Uterus (tissue), 2 donors: ENCODE results near the gene NRXN3.

ENCODE experiments used
- POLR2A ChIP-seq, 2 donors: fragments of 450-650 bp; IDR thresholded peaks; one replicate each; pipeline ENCODE4 v1.6.1; 2016; ENCODE audit warnings: antibody characterized with exemption in 2 of 2, mild to moderate bottlenecking in 1 of 2, moderate library complexity in 1 of 2
- TF ChIP-seq, protein P1 (sequence below), 4 experiments: fragments of 200-600 bp in 2 of 4; fragments of 450-650 bp in 2 of 4; sonication (generic) in 2 of 4; IDR thresholded peaks; one replicate each; pipeline ENCODE4 v1.5.1; 2016 to 2019; ENCODE audit warnings: antibody characterized with exemption in 4 of 4, mild to moderate bottlenecking in 2 of 4, moderate library complexity in 1 of 4

DNA sequence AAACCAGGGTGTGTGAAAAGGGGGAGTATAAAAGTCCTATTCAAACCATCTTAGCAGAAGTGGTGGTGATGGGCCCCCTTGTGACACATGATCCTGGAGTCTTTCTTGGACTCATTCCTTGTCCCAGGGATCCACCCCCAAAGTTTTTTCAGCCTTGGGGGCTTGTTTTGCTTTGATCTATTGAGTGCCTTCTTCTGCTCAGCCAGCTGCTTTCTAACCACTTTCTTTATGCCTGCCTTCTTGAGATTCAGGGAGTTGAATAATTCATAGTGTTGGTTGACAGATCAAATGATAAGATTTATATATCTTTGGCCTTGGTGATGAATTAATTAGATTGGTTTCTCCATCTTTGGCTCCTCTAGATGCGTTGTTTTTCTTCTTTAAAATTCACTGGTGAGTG, 1114.4 kb downstream of the NRXN3 start:
- TF ChIP-seq, protein P1, sequence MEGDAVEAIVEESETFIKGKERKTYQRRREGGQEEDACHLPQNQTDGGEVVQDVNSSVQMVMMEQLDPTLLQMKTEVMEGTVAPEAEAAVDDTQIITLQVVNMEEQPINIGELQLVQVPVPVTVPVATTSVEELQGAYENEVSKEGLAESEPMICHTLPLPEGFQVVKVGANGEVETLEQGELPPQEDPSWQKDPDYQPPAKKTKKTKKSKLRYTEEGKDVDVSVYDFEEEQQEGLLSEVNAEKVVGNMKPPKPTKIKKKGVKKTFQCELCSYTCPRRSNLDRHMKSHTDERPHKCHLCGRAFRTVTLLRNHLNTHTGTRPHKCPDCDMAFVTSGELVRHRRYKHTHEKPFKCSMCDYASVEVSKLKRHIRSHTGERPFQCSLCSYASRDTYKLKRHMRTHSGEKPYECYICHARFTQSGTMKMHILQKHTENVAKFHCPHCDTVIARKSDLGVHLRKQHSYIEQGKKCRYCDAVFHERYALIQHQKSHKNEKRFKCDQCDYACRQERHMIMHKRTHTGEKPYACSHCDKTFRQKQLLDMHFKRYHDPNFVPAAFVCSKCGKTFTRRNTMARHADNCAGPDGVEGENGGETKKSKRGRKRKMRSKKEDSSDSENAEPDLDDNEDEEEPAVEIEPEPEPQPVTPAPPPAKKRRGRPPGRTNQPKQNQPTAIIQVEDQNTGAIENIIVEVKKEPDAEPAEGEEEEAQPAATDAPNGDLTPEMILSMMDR (IDR thresholded peaks at IDR 0.05): no peak
- TF ChIP-seq POLR2A (IDR thresholded peaks at IDR 0.05): no peak
